SK-N-SH treated with all-trans-retinoic acid at 6 μM for 48 hours (cell line): Measurements from ENCODE around the gene CCR9.

Source experiments
- ATAC-seq: fragments of 200-7000 bp; cut with Tn5 transposase; 3 replicates; pipeline ENCODE4 v1.9.1; 2020; ENCODE audit warnings: mild to moderate bottlenecking, moderate library complexity
- ARNTL ChIP-seq: fragments of 450-650 bp; formaldehyde crosslinking; IDR thresholded peaks from 2 replicates; pipeline ENCODE4 v1.5.0; 2020; ENCODE audit warnings: low read depth, mild to moderate bottlenecking, moderate library complexity, borderline replicate concordance
- CREB5 ChIP-seq: fragments of 250-450 bp; sonication (Bioruptor Pico); IDR thresholded peaks from 2 replicates; pipeline ENCODE4 v1.5.1; 2020; ENCODE audit warnings: low read depth, mild to moderate bottlenecking, moderate library complexity
- CSDC2 ChIP-seq: fragments of 250-450 bp; sonication (Bioruptor Pico); IDR thresholded peaks from 2 replicates; pipeline ENCODE4 v1.5.0; 2020; ENCODE audit warnings: mild to moderate bottlenecking, moderate library complexity
- CSRNP3 ChIP-seq: fragments of 250-450 bp; sonication (Bioruptor Pico); IDR thresholded peaks from 2 replicates; pipeline ENCODE4 v1.5.1; 2021; ENCODE audit warnings: mild to moderate bottlenecking, moderate library complexity
- ESRRG ChIP-seq: fragments of 250-450 bp; sonication (Bioruptor Pico); IDR thresholded peaks from 2 replicates; pipeline ENCODE4 v1.6.1; 2021; ENCODE audit warnings: mild to moderate bottlenecking
- GLIS3 ChIP-seq: fragments of 250-450 bp; sonication (Bioruptor Pico); IDR thresholded peaks from 2 replicates; pipeline ENCODE4 v1.5.0; 2020; ENCODE audit warnings: mild to moderate bottlenecking, moderate library complexity
- ISL1 ChIP-seq: fragments of 250-450 bp; sonication (Bioruptor Pico); IDR thresholded peaks from 2 replicates; pipeline ENCODE4 v2.1.2; 2022; ENCODE audit warnings: mild to moderate bottlenecking, moderate library complexity
- OSR1 ChIP-seq: fragments of 250-450 bp; sonication (Bioruptor Pico); IDR thresholded peaks from 2 replicates; pipeline ENCODE4 v1.8.0; 2022; ENCODE audit warnings: moderate library complexity, mild to moderate bottlenecking, inconsistent platforms
- PATZ1 ChIP-seq: fragments of 250-450 bp; sonication (Bioruptor Pico); IDR thresholded peaks from 2 replicates; pipeline ENCODE4 v1.8.0; 2020; ENCODE audit warnings: mild to moderate bottlenecking, moderate library complexity, borderline replicate concordance
- POU6F1 ChIP-seq: fragments of 250-450 bp; sonication (Bioruptor Pico); IDR thresholded peaks from 2 replicates; pipeline ENCODE4 v1.8.0; 2021; ENCODE audit warnings: low read depth, mild to moderate bottlenecking, moderate library complexity, borderline replicate concordance
- PPARA ChIP-seq: fragments of 250-450 bp; sonication (Bioruptor Pico); IDR thresholded peaks from 2 replicates; pipeline ENCODE4 v1.5.0; 2020; ENCODE audit warnings: mild to moderate bottlenecking, borderline replicate concordance
- RARB ChIP-seq: fragments of 250-450 bp; sonication (Bioruptor Pico); IDR thresholded peaks from 2 replicates; pipeline ENCODE4 v1.8.0; 2021; ENCODE audit warnings: mild to moderate bottlenecking, moderate library complexity
- SNAI2 ChIP-seq: fragments of 250-450 bp; sonication (Bioruptor Pico); IDR thresholded peaks from 2 replicates; pipeline ENCODE4 v1.5.0; 2020; ENCODE audit warnings: mild to moderate bottlenecking, moderate library complexity
- TCF4 ChIP-seq: fragments of 250-450 bp; sonication (Bioruptor Pico); IDR thresholded peaks from 2 replicates; pipeline ENCODE4 v1.8.0; 2021; ENCODE audit warnings: mild to moderate bottlenecking, moderate library complexity, borderline replicate concordance
- TSHZ2 ChIP-seq: fragments of 250-450 bp; sonication (Bioruptor Pico); IDR thresholded peaks from 2 replicates; pipeline ENCODE4 v1.5.0; 2020; ENCODE audit warnings: mild to moderate bottlenecking, moderate library complexity
- ZC3H10 ChIP-seq: fragments of 250-450 bp; sonication (Bioruptor Pico); IDR thresholded peaks from 2 replicates; pipeline ENCODE4 v1.5.1; 2021; ENCODE audit warnings: mild to moderate bottlenecking, moderate library complexity
- ZFP3 ChIP-seq: fragments of 250-450 bp; sonication (Bioruptor Pico); IDR thresholded peaks from 2 replicates; pipeline ENCODE4 v1.5.0; 2020; ENCODE audit warnings: mild to moderate bottlenecking, moderate library complexity
- ZFP30 ChIP-seq: fragments of 450-650 bp; formaldehyde crosslinking; IDR thresholded peaks from 2 replicates; pipeline ENCODE4 v1.5.0; 2022; ENCODE audit warnings: mild to moderate bottlenecking, moderate library complexity
- ZNF565 ChIP-seq: fragments of 450-650 bp; formaldehyde crosslinking; conservative IDR thresholded peaks from 2 replicates; pipeline ENCODE4 v1.5.0; 2020; ENCODE audit warnings: low read depth, mild to moderate bottlenecking, moderate library complexity
- ZNF8 ChIP-seq: fragments of 450-650 bp; formaldehyde crosslinking; IDR thresholded peaks from 2 replicates; pipeline ENCODE4 v1.5.0; 2020; ENCODE audit warnings: mild to moderate bottlenecking, moderate library complexity

Gene CCR9

GRCh38 chr3:45937206-45938042 lies 51.1 kb downstream of the CCR9 start:
- no peak for TF ChIP-seq ZNF565 (CRISPR knock-in tag)
- TF ChIP-seq ESRRG (CRISPR knock-in tag): no peak
- no peak for TF ChIP-seq ZFP3 (CRISPR knock-in tag)
- TF ChIP-seq TSHZ2 (CRISPR knock-in tag): no peak
- TF ChIP-seq CSRNP3 (CRISPR knock-in tag): no peak
- no peak for TF ChIP-seq TCF4 (CRISPR knock-in tag)
- TF ChIP-seq ISL1: no peak
- no peak for TF ChIP-seq OSR1 (CRISPR knock-in tag)
- TF ChIP-seq CREB5: no peak
- no peak for TF ChIP-seq SNAI2 (CRISPR knock-in tag)
- TF ChIP-seq PPARA (CRISPR knock-in tag): no peak
- no peak for TF ChIP-seq ZNF8 (CRISPR knock-in tag)
- no peak for TF ChIP-seq CSDC2 (CRISPR knock-in tag)

GRCh38 chr3:45938043-45938435 lies 51.7 kb downstream of the CCR9 start:
- TF ChIP-seq TSHZ2 (CRISPR knock-in tag) (no peak), ARNTL (CRISPR knock-in tag) (no peak), ZFP3 (CRISPR knock-in tag) (no peak), CSDC2 (CRISPR knock-in tag) (no peak), GLIS3 (CRISPR knock-in tag) (no peak), ISL1 (no peak), RARB (CRISPR knock-in tag) (no peak), PPARA (CRISPR knock-in tag) (no peak), CSRNP3 (CRISPR knock-in tag) (no peak), ZC3H10 (CRISPR knock-in tag) (no peak), ESRRG (CRISPR knock-in tag) (no peak), PATZ1 (CRISPR knock-in tag) (no peak), ZFP30 (CRISPR knock-in tag) (no peak), POU6F1 (no peak), CREB5 (no peak)
- ATAC-seq: no peak

More at GRCh38 chr3:45937206-45938042, 51.1 kb downstream of the CCR9 start:
- no peak for ATAC-seq
